ENCODE measurements around the gene C18orf54.
"Not testable (repeated sequence)": the region's sequence is repeated elsewhere in the genome, so short reads cannot be mapped to it uniquely, and the experiment has no call there.

The C18orf54 gene

DNA sequence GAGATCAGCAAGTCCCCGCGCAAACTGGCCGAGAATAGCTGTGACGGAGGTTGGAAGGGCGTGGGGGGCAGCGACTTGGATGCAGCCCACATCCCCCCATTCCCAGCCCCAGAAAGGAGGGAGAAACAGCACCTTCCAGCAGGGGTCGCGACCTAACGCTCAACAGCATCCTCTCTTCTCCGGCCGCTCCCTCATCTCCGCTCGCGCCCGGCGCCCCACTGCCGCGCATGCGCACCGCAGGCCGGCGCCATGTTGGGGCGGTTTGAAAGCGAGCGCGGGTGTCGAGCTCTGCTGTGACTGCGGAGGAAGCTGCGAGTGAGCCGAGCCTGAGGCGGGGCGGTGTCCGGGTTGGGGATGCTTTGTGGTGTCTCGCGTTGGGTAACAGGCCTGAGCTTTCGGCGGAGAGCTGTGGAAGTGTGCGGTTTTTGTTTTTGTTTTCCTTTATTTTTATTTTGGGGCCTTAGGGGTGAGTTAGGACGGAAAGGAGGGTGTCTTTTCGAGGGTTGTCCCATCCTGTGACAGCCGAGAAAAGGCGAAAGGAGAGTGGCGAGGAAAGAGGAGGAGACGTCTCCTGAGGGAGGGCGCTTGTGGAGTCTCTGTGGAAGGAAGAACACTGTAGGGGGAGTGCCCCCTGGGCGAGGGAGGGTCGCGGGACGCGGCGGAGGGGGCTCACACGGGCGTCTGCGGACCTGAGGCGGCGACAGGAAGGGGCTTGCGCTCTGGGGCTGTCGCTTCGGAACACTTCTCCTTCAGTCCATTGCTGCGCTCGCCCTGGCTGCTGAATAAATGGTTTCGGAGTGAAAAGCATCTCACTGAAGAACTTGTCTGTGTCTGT lies at the start of gene C18orf54, which contains the start of gene STARD6:
TSS of gene C18orf54 (plus strand) at position 247 of the 835 bp plus-strand sequence. CDS start 2,667 bp downstream, outside the sequence.
TSS of gene STARD6 (minus strand) at position 199 of the 835 bp plus-strand sequence. CDS start 3,285 bp downstream, outside the sequence.
- TF ChIP-seq, protein P1, sequence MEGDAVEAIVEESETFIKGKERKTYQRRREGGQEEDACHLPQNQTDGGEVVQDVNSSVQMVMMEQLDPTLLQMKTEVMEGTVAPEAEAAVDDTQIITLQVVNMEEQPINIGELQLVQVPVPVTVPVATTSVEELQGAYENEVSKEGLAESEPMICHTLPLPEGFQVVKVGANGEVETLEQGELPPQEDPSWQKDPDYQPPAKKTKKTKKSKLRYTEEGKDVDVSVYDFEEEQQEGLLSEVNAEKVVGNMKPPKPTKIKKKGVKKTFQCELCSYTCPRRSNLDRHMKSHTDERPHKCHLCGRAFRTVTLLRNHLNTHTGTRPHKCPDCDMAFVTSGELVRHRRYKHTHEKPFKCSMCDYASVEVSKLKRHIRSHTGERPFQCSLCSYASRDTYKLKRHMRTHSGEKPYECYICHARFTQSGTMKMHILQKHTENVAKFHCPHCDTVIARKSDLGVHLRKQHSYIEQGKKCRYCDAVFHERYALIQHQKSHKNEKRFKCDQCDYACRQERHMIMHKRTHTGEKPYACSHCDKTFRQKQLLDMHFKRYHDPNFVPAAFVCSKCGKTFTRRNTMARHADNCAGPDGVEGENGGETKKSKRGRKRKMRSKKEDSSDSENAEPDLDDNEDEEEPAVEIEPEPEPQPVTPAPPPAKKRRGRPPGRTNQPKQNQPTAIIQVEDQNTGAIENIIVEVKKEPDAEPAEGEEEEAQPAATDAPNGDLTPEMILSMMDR (IDR thresholded peaks at IDR 0.05), result peak; percentile 35
- Histone ChIP-seq H3K4me3 (ENCODE audit: low read depth in 1 of 2, low read length in 1 of 2) (peak within 1 kb of the TSS; percentile 62 to 78), H3K27ac (peak within 1 kb of the TSS; percentile 60), H3K27me3 (peaks cover 17% of the 10 kb centered on the region), H3K36me3 (no peaks in the 10 kb centered on the region), H3K4me1 (ENCODE audit: control insufficient read depth in 1 of 2, insufficient read depth in 1 of 2, low read depth in 1 of 2, low read length in 1 of 2) (peaks cover 15 to 26% of the 10 kb centered on the region in 2 experiments), H3K9me3 (no peaks in the 10 kb centered on the region)

DNA sequence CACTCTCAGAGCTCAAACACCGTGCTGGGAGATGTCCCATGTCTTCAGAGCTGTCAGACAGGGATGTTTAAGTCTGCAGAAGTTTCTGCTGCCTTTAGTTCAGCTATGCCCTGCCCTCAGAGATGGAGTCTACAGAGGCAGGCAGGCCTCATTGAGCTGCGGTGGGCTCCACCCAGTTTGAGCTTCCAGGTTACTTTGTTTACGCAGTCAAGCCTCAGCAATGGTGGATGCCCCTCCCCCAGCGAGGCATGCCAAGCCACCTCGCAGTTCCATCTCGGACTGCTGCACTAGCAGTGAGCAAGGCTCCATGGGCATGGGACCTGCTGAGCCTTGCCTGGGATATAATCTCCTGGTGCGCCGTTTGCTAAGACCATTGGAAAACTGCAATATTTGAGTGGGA lies 48.1 kb upstream of the C18orf54 start:
- H3K4me3 ChIP-seq (ENCODE audit: low read depth in 1 of 2, low read length in 1 of 2); H3K9me3 ChIP-seq; H3K27me3 ChIP-seq; H3K36me3 ChIP-seq; H3K27ac ChIP-seq; H3K4me1 ChIP-seq (ENCODE audit: control insufficient read depth in 1 of 2, insufficient read depth in 1 of 2, low read depth in 1 of 2, low read length in 1 of 2): not testable (repeated sequence)

DNA sequence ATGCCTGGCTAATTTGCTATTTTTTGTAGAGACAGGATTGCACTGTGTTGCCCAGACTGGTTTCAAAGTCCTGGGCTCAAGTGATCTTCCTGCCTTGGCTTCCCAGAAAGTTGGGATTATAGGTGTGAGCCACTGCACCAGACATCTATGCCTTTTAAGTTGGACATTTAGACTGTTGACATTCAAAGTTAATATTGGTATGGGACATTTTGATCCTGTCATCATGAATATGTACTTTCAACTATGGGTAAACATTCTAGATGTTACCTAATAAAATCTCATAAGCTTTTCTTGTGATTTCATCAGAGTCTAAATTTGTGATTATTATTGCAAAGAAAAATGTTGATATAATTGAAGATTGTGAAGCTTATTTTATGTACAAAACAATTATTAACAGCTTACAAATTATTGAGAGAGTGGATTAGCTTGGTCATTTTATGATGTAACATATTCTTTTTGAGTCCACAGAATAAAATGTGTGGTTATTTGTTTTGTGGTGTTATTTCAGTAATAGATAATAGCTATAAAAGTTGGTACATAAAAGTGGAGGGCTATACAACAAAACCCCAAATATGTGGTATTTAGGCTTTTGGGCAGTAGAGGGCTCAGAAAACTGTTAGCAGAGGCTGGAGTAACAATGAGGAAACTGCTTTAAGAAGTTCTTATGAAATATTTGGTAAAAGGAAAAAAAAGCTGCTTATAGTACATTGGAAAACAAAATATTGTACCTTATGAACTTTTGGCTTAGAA lies 41.5 kb upstream of the C18orf54 start:
- Histone ChIP-seq H3K4me3 (ENCODE audit: low read depth in 1 of 2, low read length in 1 of 2) (no peak overlapping the region), H3K27ac (no peak overlapping the region), H3K4me1 (ENCODE audit: control insufficient read depth in 1 of 2, insufficient read depth in 1 of 2, low read depth in 1 of 2, low read length in 1 of 2) (no peaks in the 10 kb centered on the region), H3K36me3 (no peaks in the 10 kb centered on the region), H3K27me3 (no peaks in the 10 kb centered on the region), H3K9me3 (no peaks in the 10 kb centered on the region)
- TF ChIP-seq, protein P1 (IDR thresholded peaks at IDR 0.05), result no peak

DNA sequence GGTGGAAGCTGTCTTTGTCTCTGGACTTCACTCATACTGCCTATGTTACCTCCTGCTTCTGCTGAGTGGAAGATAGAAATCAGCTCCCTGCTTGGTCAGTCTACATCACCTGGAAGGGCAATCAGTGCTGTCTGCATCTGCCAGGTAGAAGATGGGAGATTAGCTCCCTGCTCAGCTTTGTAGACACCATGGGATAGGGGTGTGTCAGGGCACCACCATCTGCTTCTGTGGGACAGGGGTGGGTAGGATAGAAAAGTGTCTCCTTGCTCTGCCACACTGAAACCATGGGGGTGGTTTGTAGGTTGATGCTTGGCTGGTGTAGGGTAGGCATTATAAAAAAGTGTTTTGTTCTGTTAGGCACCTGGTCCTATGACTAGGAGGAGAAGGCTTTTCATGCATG lies 34.1 kb upstream of the C18orf54 start:
- Histone ChIP-seq H3K36me3 (no peaks in the 10 kb centered on the region), H3K4me3 (ENCODE audit: low read depth in 1 of 2, low read length in 1 of 2) (no peak overlapping the region), H3K4me1 (ENCODE audit: control insufficient read depth in 1 of 2, insufficient read depth in 1 of 2, low read depth in 1 of 2, low read length in 1 of 2) (no peaks in the 10 kb centered on the region), H3K27ac (no peak overlapping the region), H3K9me3 (no peaks in the 10 kb centered on the region), H3K27me3 (no peaks in the 10 kb centered on the region)
- TF ChIP-seq, protein P1 (IDR thresholded peaks at IDR 0.05), result no peak

DNA sequence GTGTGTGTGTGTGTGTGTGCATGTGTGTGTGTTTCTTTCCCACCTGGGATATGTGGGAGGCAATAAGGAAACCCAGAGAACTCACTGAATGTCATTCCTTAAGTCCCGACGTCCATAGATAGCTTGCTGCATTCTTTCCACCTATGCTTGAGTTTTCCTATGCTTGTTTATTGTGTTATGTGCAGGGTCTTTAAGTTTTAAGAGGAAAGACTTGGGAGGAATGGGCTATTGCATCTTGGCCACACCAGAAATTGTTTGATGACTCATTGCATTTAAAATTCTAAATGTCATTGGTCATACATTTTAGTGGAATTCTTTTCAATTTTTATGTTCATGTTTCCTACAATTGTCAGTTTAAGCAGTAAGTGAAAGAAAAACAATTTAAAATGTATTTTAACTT lies 33.7 kb upstream of the C18orf54 start:
- Histone ChIP-seq H3K36me3 (no peaks in the 10 kb centered on the region), H3K9me3 (no peaks in the 10 kb centered on the region), H3K27ac (no peak overlapping the region), H3K4me1 (ENCODE audit: control insufficient read depth in 1 of 2, insufficient read depth in 1 of 2, low read depth in 1 of 2, low read length in 1 of 2) (no peaks in the 10 kb centered on the region), H3K27me3 (no peaks in the 10 kb centered on the region), H3K4me3 (ENCODE audit: low read depth in 1 of 2, low read length in 1 of 2) (no peak overlapping the region)
- TF ChIP-seq, protein P1 (IDR thresholded peaks at IDR 0.05), result no peak

DNA sequence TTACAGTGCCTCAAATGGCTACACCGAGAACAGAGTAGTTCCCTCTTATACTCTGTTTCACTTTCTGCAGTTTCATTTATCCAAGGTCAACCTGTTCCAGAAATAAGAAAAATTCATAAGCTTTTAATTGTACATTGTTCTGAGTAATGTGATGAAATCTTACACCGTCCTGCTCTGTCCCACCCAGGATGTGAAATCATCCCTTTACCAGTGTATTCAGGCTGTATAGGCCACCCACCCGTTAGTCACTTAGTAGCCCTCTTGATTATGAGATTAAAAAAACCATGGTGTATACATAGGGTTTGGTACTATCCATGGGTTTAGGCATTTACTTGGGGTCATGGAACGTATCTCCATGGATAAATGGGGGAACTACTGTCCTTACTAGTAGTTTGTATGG lies 29.9 kb upstream of the C18orf54 start:
- Histone ChIP-seq H3K4me3 (ENCODE audit: low read depth in 1 of 2, low read length in 1 of 2) (no peak overlapping the region), H3K27me3 (peaks cover 17% of the 10 kb centered on the region), H3K4me1 (ENCODE audit: control insufficient read depth in 1 of 2, insufficient read depth in 1 of 2, low read depth in 1 of 2, low read length in 1 of 2) (no peaks in the 10 kb centered on the region), H3K9me3 (no peaks in the 10 kb centered on the region), H3K27ac (no peak overlapping the region), H3K36me3 (no peaks in the 10 kb centered on the region)
- TF ChIP-seq, protein P1 (IDR thresholded peaks at IDR 0.05), result no peak

Data from neutrophil (primary cell).